Coronary artery (tissue), 2 donors: ENCODE data around the gene CNOT4.
A peak's percentile ranks its signal among the peaks of the same experiment; 100 is the strongest.

ENCODE experiments used
- DNase-seq: peaks from one replicate; pipeline ENCODE4 v3.0.0-alpha.2; 2017; ENCODE audit warnings: low spot score
- H3K27ac ChIP-seq, 2 donors: fragments of 200-600 bp; sonication (generic); one replicate each; pipeline ENCODE4 v1.5.1; 2016 to 2019
- H3K4me3 ChIP-seq: fragments of 200-600 bp; sonication (generic); 2 replicates; pipeline ENCODE4 v1.5.1; 2016; ENCODE audit warnings: mild to moderate bottlenecking, moderate library complexity
- CTCF ChIP-seq: fragments of 200-600 bp; sonication (generic); IDR thresholded peaks from one replicate; pipeline ENCODE4 v1.5.1; 2019; ENCODE audit warnings: antibody characterized with exemption

CNOT4 gene

GRCh38 chr7:135317676-135318325, 192.1 kb downstream of the CNOT4 start:
- Histone ChIP-seq H3K4me3 (no peak overlapping the region), H3K27ac (peak overlapping the region in 1 of 2 donors; percentile 83)
- DNase-seq, result no peak
- no peak for TF ChIP-seq CTCF

GRCh38 chr7:135316648-135317313, 193.1 kb downstream of the CNOT4 start:
- H3K27ac ChIP-seq, result peak overlapping the region in 1 of 2 donors; percentile 83
- H3K4me3 ChIP-seq, result no peak overlapping the region
- no peak for TF ChIP-seq CTCF
- DNase-seq, result no peak

GRCh38 chr7:135313971-135314370, 195.9 kb downstream of the CNOT4 start:
- H3K4me3 ChIP-seq, result no peak overlapping the region
- no peak for DNase-seq
- no peak overlapping the region for H3K27ac ChIP-seq
- no peak for TF ChIP-seq CTCF
